ENCODE measurements around the gene NUP153. TPM values are rescaled to one million over a fixed set of nuclear protein-coding genes. Genes with fewer than 3 reads are reported as not detected.

Gene NUP153
- total RNA-seq, 1 donor from 2014 or later: 30.5 TPM

- H3K4me1 ChIP-seq: peaks cover 17% of the 10 kb centered on the region
- intact Hi-C loops (cut with DNase I): no loop called here
- H3K27me3 ChIP-seq (ENCODE audit: low read depth): no peaks in the 10 kb centered on the region
- H3K27ac ChIP-seq: peak within 1 kb of the TSS; percentile 99
- peak; percentile 98 to 99 for ATAC-seq
- TF ChIP-seq, protein P1, sequence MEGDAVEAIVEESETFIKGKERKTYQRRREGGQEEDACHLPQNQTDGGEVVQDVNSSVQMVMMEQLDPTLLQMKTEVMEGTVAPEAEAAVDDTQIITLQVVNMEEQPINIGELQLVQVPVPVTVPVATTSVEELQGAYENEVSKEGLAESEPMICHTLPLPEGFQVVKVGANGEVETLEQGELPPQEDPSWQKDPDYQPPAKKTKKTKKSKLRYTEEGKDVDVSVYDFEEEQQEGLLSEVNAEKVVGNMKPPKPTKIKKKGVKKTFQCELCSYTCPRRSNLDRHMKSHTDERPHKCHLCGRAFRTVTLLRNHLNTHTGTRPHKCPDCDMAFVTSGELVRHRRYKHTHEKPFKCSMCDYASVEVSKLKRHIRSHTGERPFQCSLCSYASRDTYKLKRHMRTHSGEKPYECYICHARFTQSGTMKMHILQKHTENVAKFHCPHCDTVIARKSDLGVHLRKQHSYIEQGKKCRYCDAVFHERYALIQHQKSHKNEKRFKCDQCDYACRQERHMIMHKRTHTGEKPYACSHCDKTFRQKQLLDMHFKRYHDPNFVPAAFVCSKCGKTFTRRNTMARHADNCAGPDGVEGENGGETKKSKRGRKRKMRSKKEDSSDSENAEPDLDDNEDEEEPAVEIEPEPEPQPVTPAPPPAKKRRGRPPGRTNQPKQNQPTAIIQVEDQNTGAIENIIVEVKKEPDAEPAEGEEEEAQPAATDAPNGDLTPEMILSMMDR (IDR thresholded peaks at IDR 0.05): peak; percentile 53
- DNase-seq: peak; percentile 96
- peaks cover 23% of the 10 kb centered on the region for H3K36me3 ChIP-seq
- no peaks in the 10 kb centered on the region for H3K9me3 ChIP-seq
- peak within 1 kb of the TSS; percentile 91 for H3K4me3 ChIP-seq
Measured at GRCh38 chr6:17599877-17600526, 106.7 kb downstream of the NUP153 start, which contains the start of gene FAM8A1. FAM8A1 (plus strand) TSS chr6:17600302; CDS start chr6:17600410, 108 bp downstream.

DNA sequence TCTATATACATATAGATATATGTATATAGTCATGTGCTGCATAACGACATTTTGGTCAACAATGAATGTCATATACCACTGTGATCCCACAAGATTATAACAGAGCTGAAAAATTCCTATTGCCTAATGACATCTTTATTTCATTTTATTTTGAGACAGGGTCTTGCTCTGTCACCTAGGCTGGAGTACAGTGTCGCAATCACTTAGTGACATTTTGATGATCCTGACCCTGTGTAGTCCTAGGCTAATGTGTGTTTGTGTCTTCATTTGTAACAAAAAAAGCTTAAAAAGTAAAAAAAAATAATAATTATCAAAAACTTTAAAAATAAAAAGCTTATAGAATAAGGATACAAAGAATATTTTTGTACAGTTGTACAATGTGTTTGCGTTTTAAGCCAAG is 110.6 kb downstream of the NUP153 start:
- Histone ChIP-seq H3K36me3 (no peaks in the 10 kb centered on the region), H3K4me3 (no peak overlapping the region), H3K9me3 (no peaks in the 10 kb centered on the region), H3K27me3 (ENCODE audit: low read depth) (no peaks in the 10 kb centered on the region), H3K4me1 (no peaks in the 10 kb centered on the region), H3K27ac (no peak overlapping the region)
- ATAC-seq: no peak
- intact Hi-C loops (cut with DNase I): no loop called here
- TF ChIP-seq, protein P1 (IDR thresholded peaks at IDR 0.05): no peak
- no peak for DNase-seq

DNA sequence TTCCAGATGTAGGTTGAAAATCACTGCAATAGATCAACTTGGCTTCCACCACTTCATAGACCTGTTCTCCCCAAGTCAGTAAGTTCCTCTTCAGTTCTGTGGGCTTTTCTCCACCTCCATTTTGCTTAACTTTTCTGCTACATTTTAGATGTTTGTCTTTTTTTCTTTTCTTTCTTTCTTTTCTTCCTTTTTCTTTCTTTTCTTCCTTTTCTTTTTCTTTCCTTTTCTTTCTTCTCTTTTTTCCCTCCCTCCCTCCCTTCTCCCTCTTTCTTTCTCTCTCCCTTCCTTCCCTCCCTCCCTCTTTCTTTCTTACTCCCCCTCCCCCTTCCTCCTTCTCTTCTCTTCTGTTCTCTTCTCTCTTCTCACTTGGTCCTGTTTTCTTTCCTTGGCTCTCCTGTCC is 113.5 kb downstream of the NUP153 start:
- H3K9me3 ChIP-seq: no peaks in the 10 kb centered on the region
- DNase-seq (no peak), ATAC-seq (no peak)
- no peaks in the 10 kb centered on the region for H3K36me3 ChIP-seq
- TF ChIP-seq, protein P1 (IDR thresholded peaks at IDR 0.05): no peak
- no peak overlapping the region for H3K4me3 ChIP-seq
- H3K27me3 ChIP-seq (ENCODE audit: low read depth): no peaks in the 10 kb centered on the region
- H3K4me1 ChIP-seq: no peaks in the 10 kb centered on the region
- intact Hi-C loops (cut with DNase I): no loop called here
- H3K27ac ChIP-seq: no peak overlapping the region

- no peaks in the 10 kb centered on the region for H3K4me1 ChIP-seq
- TF ChIP-seq, protein P1 (IDR thresholded peaks at IDR 0.05): no peak
- H3K9me3 ChIP-seq: no peaks in the 10 kb centered on the region
- ATAC-seq (peak in 1 of 2 donors; percentile 35), DNase-seq (no peak)
- H3K4me3 ChIP-seq: no peak overlapping the region
- no peak overlapping the region for H3K27ac ChIP-seq
- intact Hi-C loops (cut with DNase I): no loop called here
- H3K27me3 ChIP-seq (ENCODE audit: low read depth): no peaks in the 10 kb centered on the region
- no peaks in the 10 kb centered on the region for H3K36me3 ChIP-seq
Measured at GRCh38 chr6:17591287-17591686, 115.4 kb downstream of the NUP153 start.

- intact Hi-C loops (cut with DNase I): loop anchor here (10.0 kb wide), 1 partner anchor 115 kb away; no protein-coding TSS in a partner anchor
- no peaks in the 10 kb centered on the region for H3K9me3 ChIP-seq
- peak; percentile 88 for ATAC-seq
- TF ChIP-seq, protein P1 (IDR thresholded peaks at IDR 0.05): no peak
- no peak overlapping the region for H3K4me3 ChIP-seq
- peaks cover 10% of the 10 kb centered on the region for H3K4me1 ChIP-seq
- H3K27ac ChIP-seq: no peak overlapping the region
- H3K36me3 ChIP-seq: no peaks in the 10 kb centered on the region
- DNase-seq: no peak
- H3K27me3 ChIP-seq (ENCODE audit: low read depth): no peaks in the 10 kb centered on the region
Measured at GRCh38 chr6:17589406-17590096, 117.2 kb downstream of the NUP153 start.

Data from lower lobe of right lung (tissue), 2 donors.